GM12801 (cell line): ENCODE measurements around the gene LBP.

Experiments
- TF ChIP-seq, protein P1 (sequence below): IDR thresholded peaks from one replicate; pipeline ENCODE4 v1.5.1; 2011; ENCODE audit warnings: control low read depth; ENCODE audit not compliant: insufficient read length; ENCODE audit errors: extremely low read depth

LBP gene

DNA sequence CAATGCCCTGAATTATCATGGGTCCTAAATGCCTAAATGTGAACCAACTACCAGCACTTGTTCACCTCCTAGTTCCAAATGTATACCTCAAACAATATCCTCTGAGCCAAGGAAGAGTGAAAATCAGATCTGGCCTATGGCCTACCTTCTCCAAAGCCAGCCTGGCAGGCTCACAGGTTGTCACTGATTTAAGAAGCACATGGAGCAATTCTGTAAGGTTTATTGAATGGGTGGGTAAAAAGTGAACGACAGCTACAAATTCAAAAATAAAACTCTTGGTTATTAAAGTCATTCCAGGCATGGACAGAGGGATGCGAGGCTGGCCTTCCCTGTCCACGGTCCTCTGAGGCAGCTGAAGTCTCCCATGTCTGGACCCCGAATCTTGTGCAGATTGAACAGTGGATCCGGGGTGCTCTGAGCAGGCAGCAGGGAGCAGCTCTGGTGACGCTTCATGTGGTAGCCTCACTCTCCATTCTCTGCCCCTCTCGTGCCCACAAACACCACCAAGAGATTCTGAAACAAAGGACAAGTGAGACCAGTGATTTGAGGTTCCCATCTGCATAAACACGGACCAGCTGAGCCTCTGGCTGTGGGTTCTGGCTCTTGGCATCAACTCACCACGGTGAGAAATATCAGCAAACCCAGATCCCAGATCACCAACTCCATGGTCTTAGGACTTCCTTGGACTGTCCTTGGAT lies 74.3 kb downstream of the LBP start:
- TF ChIP-seq, protein P1, sequence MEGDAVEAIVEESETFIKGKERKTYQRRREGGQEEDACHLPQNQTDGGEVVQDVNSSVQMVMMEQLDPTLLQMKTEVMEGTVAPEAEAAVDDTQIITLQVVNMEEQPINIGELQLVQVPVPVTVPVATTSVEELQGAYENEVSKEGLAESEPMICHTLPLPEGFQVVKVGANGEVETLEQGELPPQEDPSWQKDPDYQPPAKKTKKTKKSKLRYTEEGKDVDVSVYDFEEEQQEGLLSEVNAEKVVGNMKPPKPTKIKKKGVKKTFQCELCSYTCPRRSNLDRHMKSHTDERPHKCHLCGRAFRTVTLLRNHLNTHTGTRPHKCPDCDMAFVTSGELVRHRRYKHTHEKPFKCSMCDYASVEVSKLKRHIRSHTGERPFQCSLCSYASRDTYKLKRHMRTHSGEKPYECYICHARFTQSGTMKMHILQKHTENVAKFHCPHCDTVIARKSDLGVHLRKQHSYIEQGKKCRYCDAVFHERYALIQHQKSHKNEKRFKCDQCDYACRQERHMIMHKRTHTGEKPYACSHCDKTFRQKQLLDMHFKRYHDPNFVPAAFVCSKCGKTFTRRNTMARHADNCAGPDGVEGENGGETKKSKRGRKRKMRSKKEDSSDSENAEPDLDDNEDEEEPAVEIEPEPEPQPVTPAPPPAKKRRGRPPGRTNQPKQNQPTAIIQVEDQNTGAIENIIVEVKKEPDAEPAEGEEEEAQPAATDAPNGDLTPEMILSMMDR = no peak

DNA sequence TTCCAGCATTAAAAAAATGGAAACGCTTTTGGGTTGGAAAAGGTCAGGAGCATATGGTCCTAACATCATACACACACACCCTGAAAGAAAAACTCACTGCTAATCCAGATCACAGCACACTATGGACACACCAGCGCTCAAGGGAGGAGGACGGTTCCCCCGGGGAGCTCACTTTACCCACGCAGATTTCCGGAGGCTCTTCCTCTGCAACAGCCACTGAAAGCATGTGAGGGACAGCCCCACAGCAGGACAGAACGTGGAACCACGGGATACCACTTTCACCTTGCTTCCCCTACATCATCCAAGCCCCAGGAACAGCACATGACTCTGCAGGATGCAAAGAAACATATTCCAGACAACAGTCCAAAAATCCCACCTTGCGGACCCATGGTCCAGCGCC lies 75.6 kb downstream of the LBP start:
- TF ChIP-seq, protein P1 = no peak

DNA sequence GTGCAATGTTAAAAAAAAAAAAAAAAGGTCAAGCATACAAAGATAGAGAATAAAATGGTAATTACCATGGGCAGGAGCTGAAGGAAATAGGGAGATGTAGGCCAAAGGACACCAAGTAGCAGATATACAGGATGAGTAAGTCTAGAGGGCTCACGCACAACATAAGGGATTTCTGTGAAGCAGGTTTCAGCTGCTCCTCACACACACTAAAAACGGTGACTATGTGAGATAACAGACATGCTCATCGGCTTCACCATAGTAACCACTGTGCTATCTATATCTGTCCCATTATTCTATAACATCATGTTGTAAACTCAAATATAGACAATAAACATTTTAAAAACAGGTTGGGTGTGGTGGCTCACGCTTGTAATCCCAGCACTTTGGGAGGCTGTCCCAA lies 77.3 kb downstream of the LBP start:
- TF ChIP-seq, protein P1 = no peak

GRCh38 chr20:38424401-38424800 lies 78.1 kb downstream of the LBP start:
- TF ChIP-seq, protein P1 = no peak

- TF ChIP-seq, protein P1 = no peak
Measured at GRCh38 chr20:38426006-38426897, 80.0 kb downstream of the LBP start.
